Measurements from ENCODE around the gene GDA.

DNA sequence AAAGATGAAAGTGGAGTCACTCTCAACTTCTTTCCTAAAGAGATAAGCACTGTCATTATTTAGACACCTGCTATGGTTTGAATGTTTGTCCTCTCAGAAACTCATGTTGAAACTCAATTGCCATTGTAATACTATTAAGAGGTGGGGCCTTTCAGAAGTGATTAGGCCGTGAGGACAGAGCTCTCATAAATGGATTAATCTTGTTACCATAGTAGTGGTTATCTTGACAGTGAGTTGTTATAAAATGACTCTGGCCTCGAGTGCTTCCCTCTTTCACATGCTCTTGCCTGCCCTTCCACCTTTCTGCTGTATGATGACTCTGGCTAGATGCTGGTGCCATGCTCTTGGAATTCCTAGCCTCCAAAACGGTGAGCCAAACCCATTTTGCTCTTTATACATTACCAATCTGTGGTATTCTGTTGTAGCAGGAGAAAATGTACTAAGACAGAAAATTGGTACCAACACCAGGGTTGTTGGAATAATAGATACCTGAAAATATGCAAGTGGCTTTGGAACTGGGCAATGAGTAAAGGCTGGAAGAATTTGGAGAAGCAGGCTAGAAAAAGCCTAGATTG lies 38.0 kb downstream of the GDA start:
- TF ChIP-seq, protein P1, sequence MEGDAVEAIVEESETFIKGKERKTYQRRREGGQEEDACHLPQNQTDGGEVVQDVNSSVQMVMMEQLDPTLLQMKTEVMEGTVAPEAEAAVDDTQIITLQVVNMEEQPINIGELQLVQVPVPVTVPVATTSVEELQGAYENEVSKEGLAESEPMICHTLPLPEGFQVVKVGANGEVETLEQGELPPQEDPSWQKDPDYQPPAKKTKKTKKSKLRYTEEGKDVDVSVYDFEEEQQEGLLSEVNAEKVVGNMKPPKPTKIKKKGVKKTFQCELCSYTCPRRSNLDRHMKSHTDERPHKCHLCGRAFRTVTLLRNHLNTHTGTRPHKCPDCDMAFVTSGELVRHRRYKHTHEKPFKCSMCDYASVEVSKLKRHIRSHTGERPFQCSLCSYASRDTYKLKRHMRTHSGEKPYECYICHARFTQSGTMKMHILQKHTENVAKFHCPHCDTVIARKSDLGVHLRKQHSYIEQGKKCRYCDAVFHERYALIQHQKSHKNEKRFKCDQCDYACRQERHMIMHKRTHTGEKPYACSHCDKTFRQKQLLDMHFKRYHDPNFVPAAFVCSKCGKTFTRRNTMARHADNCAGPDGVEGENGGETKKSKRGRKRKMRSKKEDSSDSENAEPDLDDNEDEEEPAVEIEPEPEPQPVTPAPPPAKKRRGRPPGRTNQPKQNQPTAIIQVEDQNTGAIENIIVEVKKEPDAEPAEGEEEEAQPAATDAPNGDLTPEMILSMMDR (IDR thresholded peaks at IDR 0.05) = no peak
- TF ChIP-seq POLR2AphosphoS5 (IDR thresholded peaks at IDR 0.05) (no peak), POLR2A (IDR thresholded peaks at IDR 0.05) (no peak), EP300 (IDR thresholded peaks at IDR 0.05) (no peak)

Data from upper lobe of left lung (tissue), 4 donors.